HepG2 (cell line): ENCODE data around the gene IL1R1. TPM values are rescaled to one million over a fixed set of nuclear protein-coding genes. Genes with fewer than 3 reads are reported as not detected.

ENCODE experiments used
- E2F2 ChIP-seq: sonication (generic); formaldehyde crosslinking; IDR thresholded peaks from 2 replicates; pipeline ENCODE4 v1.4.0; 2020; ENCODE audit warnings: missing genetic modification reagents, borderline replicate concordance
- EHMT2 ChIP-seq: fragments of 200-600 bp; sonication (generic); IDR thresholded peaks from 2 replicates; pipeline ENCODE4 v1.7.0; 2017; ENCODE audit warnings: antibody characterized with exemption, low read depth, low read length, borderline replicate concordance
- ETV6 ChIP-seq: sonication (generic); formaldehyde crosslinking; conservative IDR thresholded peaks from 2 replicates; pipeline ENCODE4 v1.4.0; 2020; ENCODE audit warnings: missing genetic modification reagents
- FLYWCH1 ChIP-seq: sonication (generic); formaldehyde crosslinking; IDR thresholded peaks from 2 replicates; pipeline ENCODE4 v1.8.1; 2023; ENCODE audit warnings: mild to moderate bottlenecking, missing genetic modification reagents
- ISX ChIP-seq: sonication (generic); formaldehyde crosslinking; conservative IDR thresholded peaks from 2 replicates; pipeline ENCODE4 v1.5.0; 2020; ENCODE audit warnings: missing genetic modification reagents
- KDM3A ChIP-seq: IDR thresholded peaks from 2 replicates; pipeline ENCODE4 v1.6.1; 2018; ENCODE audit warnings: low read depth, missing compliant biosample characterization
- MBD4 ChIP-seq: IDR thresholded peaks from 2 replicates; pipeline ENCODE4 v1.6.1; 2012; ENCODE audit warnings: low read length, inconsistent platforms, borderline replicate concordance
- PAXIP1 ChIP-seq: sonication (generic); formaldehyde crosslinking; conservative IDR thresholded peaks from 2 replicates; pipeline ENCODE4 v1.4.0; 2020; ENCODE audit warnings: mild to moderate bottlenecking, missing genetic modification reagents, moderate library complexity
- TBP ChIP-seq: sonication (generic); formaldehyde crosslinking; IDR thresholded peaks from 2 replicates; pipeline ENCODE4 v1.5.0; 2020; ENCODE audit warnings: missing genetic modification reagents
- XRCC5 ChIP-seq: fragments of 200-400 bp; formaldehyde crosslinking; optimal IDR thresholded peaks from 2 replicates; pipeline ENCODE3; 2017; ENCODE audit warnings: mild to moderate bottlenecking, low read length
- ZBTB7B ChIP-seq: sonication (generic); formaldehyde crosslinking; IDR thresholded peaks from 2 replicates; pipeline ENCODE4 v1.4.0; 2020; ENCODE audit warnings: missing genetic modification reagents
- ZKSCAN1 ChIP-seq: fragments of 150-350 bp; IDR thresholded peaks from 2 replicates; pipeline ENCODE4 v1.6.1; 2014; ENCODE audit warnings: low read length
- ZNF142 ChIP-seq: sonication (generic); formaldehyde crosslinking; IDR thresholded peaks from 2 replicates; pipeline ENCODE4 v1.4.0; 2020; ENCODE audit warnings: missing genetic modification reagents
- ZNF224 ChIP-seq: sonication (generic); formaldehyde crosslinking; IDR thresholded peaks from 2 replicates; pipeline ENCODE4 v1.5.0; 2020; ENCODE audit warnings: mild to moderate bottlenecking, missing genetic modification reagents
- ZNF331 ChIP-seq: sonication (generic); formaldehyde crosslinking; IDR thresholded peaks from 2 replicates; pipeline ENCODE4 v1.4.0; 2020; ENCODE audit warnings: missing genetic modification reagents
- ZNF781 ChIP-seq: sonication (generic); formaldehyde crosslinking; IDR thresholded peaks from 2 replicates; pipeline ENCODE4 v1.5.1; 2020; ENCODE audit warnings: borderline replicate concordance, mild to moderate bottlenecking, missing genetic modification reagents; ENCODE audit errors: not compliant biosample characterization
- ZUFSP ChIP-seq: sonication (generic); formaldehyde crosslinking; IDR thresholded peaks from 2 replicates; pipeline ENCODE4 v1.9.0; 2021; ENCODE audit warnings: missing genetic modification reagents, mild to moderate bottlenecking, borderline replicate concordance
- polyA plus RNA-seq, 8 experiments: library from polyadenylated mRNA; depleted of rRNA in 3 of 8; stranded (reverse) in 7 of 8; unstranded in 1 of 8; fragments of >200 nt; fragmentation: Illumina TruSeq in 4 of 8; extraction: Trizol in 4 of 8; gene quantifications; 2 replicates each; pipeline versions ENCODE4 v1.2.1 to v1.2.3, GENCODE V29; 2011 to 2016; ENCODE audit warnings: low read depth in 4 of 8, missing spikeins in 1 of 8, mixed read lengths in 1 of 8; ENCODE audit not compliant: insufficient read depth in 1 of 8
- total RNA-seq, 5 experiments: library from RNA; depleted of rRNA; stranded (reverse); fragments of >200 nt; fragmentation: Illumina TruSeq; extraction: Trizol; gene quantifications; 2 replicates each; pipeline ENCODE4 v1.2.3, GENCODE V29; 2016; ENCODE audit warnings: low read depth in 1 of 5

The IL1R1 gene
- total and polyA plus RNA-seq, 2 of the 13 experiments (the other 11 are each of a cell fraction or from before 2014, with no cell fraction given) = 38.0 to 93.1 TPM

- TF ChIP-seq ZNF142 (CRISPR knock-in tag) = no peak
- TF ChIP-seq ZKSCAN1 = no peak; the same call in 1 of the 2 replicates
- no peak for TF ChIP-seq ETV6 (CRISPR knock-in tag)
- TF ChIP-seq FLYWCH1 = no peak
- peak; percentile 98 for TF ChIP-seq PAXIP1 (CRISPR knock-in tag)
- TF ChIP-seq TBP (CRISPR knock-in tag) = no peak
- no peak; the same call in 1 of the 2 replicates for TF ChIP-seq KDM3A (CRISPR knock-in tag)
- no peak for TF ChIP-seq ISX (CRISPR knock-in tag)
- no peak; the same call in 1 of the 2 replicates for TF ChIP-seq ZNF224
- TF ChIP-seq EHMT2 = no peak
- no peak for TF ChIP-seq ZUFSP (CRISPR knock-in tag)
- peak; percentile 94 for TF ChIP-seq MBD4
- no peak; the same call in 1 of the 2 replicates for TF ChIP-seq E2F2 (CRISPR knock-in tag)
- peak; percentile 84 for TF ChIP-seq ZBTB7B (CRISPR knock-in tag)
- no peak for TF ChIP-seq ZNF781 (CRISPR knock-in tag)
- TF ChIP-seq ZNF331 (CRISPR knock-in tag) = peak; percentile 92
- TF ChIP-seq XRCC5 = no peak
These were observed 13.4 kb downstream of the IL1R1 start (continued) for GRCh38 chr2:102155703-102156515.
